ENCODE results near the gene ZSWIM3.
"Not testable (repeated sequence)": the region's sequence is repeated elsewhere in the genome, so short reads cannot be mapped to it uniquely, and the experiment has no call there.

The ZSWIM3 gene

GRCh38 chr20:45823949-45824835, 33.2 kb upstream of the ZSWIM3 start:
- peaks cover 28% of the 10 kb centered on the region for H3K4me1 Mint-ChIP-seq (ENCODE audit: low read depth)
- no peaks in the 10 kb centered on the region for H3K9me3 Mint-ChIP-seq
- peak overlapping the region; percentile 8 for H3K27ac Mint-ChIP-seq
- no peaks in the 10 kb centered on the region for H3K36me3 Mint-ChIP-seq (ENCODE audit: low read depth)
- H3K4me3 Mint-ChIP-seq, result peak overlapping the region; percentile 64
- intact Hi-C loops (cut with micrococcal nuclease), result loop anchor here (1.0 kb wide), 1 partner anchor 139 kb away; no protein-coding TSS in a partner anchor
- peaks cover 39% of the 10 kb centered on the region for H3K27me3 Mint-ChIP-seq

GRCh38 chr20:45826381-45827019, 30.9 kb upstream of the ZSWIM3 start:
- Mint-ChIP-seq H3K4me1 (ENCODE audit: low read depth) (peaks cover 28% of the 10 kb centered on the region), H3K36me3 (ENCODE audit: low read depth) (no peaks in the 10 kb centered on the region), H3K27me3 (peaks cover 39% of the 10 kb centered on the region), H3K27ac (peak overlapping the region; percentile 22), H3K4me3 (no peak overlapping the region), H3K9me3 (no peaks in the 10 kb centered on the region)
- intact Hi-C loops (cut with micrococcal nuclease), result no loop called here

- no peaks in the 10 kb centered on the region for H3K9me3 Mint-ChIP-seq
- peaks cover 32% of the 10 kb centered on the region for H3K4me1 Mint-ChIP-seq (ENCODE audit: low read depth)
- no peaks in the 10 kb centered on the region for H3K36me3 Mint-ChIP-seq (ENCODE audit: low read depth)
- peak within 1 kb of the TSS; percentile 22 for H3K27ac Mint-ChIP-seq
- no peak within 1 kb of the TSS for H3K4me3 Mint-ChIP-seq
- intact Hi-C loops (cut with micrococcal nuclease), result no loop called here
- H3K27me3 Mint-ChIP-seq, result peaks cover 35% of the 10 kb centered on the region
These were observed 30.3 kb upstream of the ZSWIM3 start, which contains the start of gene TNNC2 for GRCh38 chr20:45827030-45827652. TNNC2 (minus strand) TSS chr20:45827312; CDS start chr20:45827248, 64 bp downstream.

- peaks cover 27% of the 10 kb centered on the region for H3K4me1 Mint-ChIP-seq (ENCODE audit: low read depth)
- no peaks in the 10 kb centered on the region for H3K9me3 Mint-ChIP-seq
- H3K36me3 Mint-ChIP-seq (ENCODE audit: low read depth), result no peaks in the 10 kb centered on the region
- H3K27me3 Mint-ChIP-seq, result peaks cover 30% of the 10 kb centered on the region
- no peak overlapping the region for H3K4me3 Mint-ChIP-seq
- intact Hi-C loops (cut with micrococcal nuclease), result no loop called here
- H3K27ac Mint-ChIP-seq, result no peak overlapping the region
These were observed 29.7 kb upstream of the ZSWIM3 start for GRCh38 chr20:45827712-45828111.

- H3K27ac Mint-ChIP-seq, result no peak overlapping the region
- no peaks in the 10 kb centered on the region for H3K36me3 Mint-ChIP-seq (ENCODE audit: low read depth)
- H3K4me3 Mint-ChIP-seq, result no peak overlapping the region
- H3K4me1 Mint-ChIP-seq (ENCODE audit: low read depth), result peaks cover 30% of the 10 kb centered on the region
- no peaks in the 10 kb centered on the region for H3K9me3 Mint-ChIP-seq
- intact Hi-C loops (cut with micrococcal nuclease), result no loop called here
- peaks cover 22% of the 10 kb centered on the region for H3K27me3 Mint-ChIP-seq
These were observed 28.8 kb upstream of the ZSWIM3 start for GRCh38 chr20:45828589-45828988.

- peaks cover 28% of the 10 kb centered on the region for H3K4me1 Mint-ChIP-seq (ENCODE audit: low read depth)
- H3K9me3 Mint-ChIP-seq; H3K36me3 Mint-ChIP-seq (ENCODE audit: low read depth); H3K27ac Mint-ChIP-seq; intact Hi-C loops (cut with micrococcal nuclease); H3K4me3 Mint-ChIP-seq: not testable (repeated sequence)
- peaks cover 11% of the 10 kb centered on the region for H3K27me3 Mint-ChIP-seq
These were observed 27.7 kb upstream of the ZSWIM3 start for GRCh38 chr20:45829673-45830106.

- peaks cover 47% of the 10 kb centered on the region for H3K4me1 Mint-ChIP-seq (ENCODE audit: low read depth)
- intact Hi-C loops (cut with micrococcal nuclease), result no loop called here
- H3K36me3 Mint-ChIP-seq (ENCODE audit: low read depth), result no peaks in the 10 kb centered on the region
- H3K4me3 Mint-ChIP-seq, result peak overlapping the region; percentile 77
- H3K9me3 Mint-ChIP-seq, result no peaks in the 10 kb centered on the region
- peaks cover 4% of the 10 kb centered on the region for H3K27me3 Mint-ChIP-seq
- H3K27ac Mint-ChIP-seq, result peak overlapping the region; percentile 84
These were observed 24.8 kb upstream of the ZSWIM3 start for GRCh38 chr20:45832619-45833018.

GRCh38 chr20:45833030-45833882, 24.2 kb upstream of the ZSWIM3 start, which contains the start of gene SNX21:
SNX21 (plus strand) TSS chr20:45833799; CDS start chr20:45833920, 121 bp downstream.
- peaks cover 3% of the 10 kb centered on the region for H3K27me3 Mint-ChIP-seq
- no peaks in the 10 kb centered on the region for H3K36me3 Mint-ChIP-seq (ENCODE audit: low read depth)
- H3K4me3 Mint-ChIP-seq, result peak within 1 kb of the TSS; percentile 77
- H3K9me3 Mint-ChIP-seq, result no peaks in the 10 kb centered on the region
- intact Hi-C loops (cut with micrococcal nuclease), result no loop called here
- peak within 1 kb of the TSS; percentile 84 for H3K27ac Mint-ChIP-seq
- H3K4me1 Mint-ChIP-seq (ENCODE audit: low read depth), result peaks cover 47% of the 10 kb centered on the region

- Mint-ChIP-seq H3K9me3 (no peaks in the 10 kb centered on the region), H3K36me3 (ENCODE audit: low read depth) (peaks cover 6% of the 10 kb centered on the region), H3K4me1 (ENCODE audit: low read depth) (peaks cover 47% of the 10 kb centered on the region), H3K4me3 (peak overlapping the region; percentile 77), H3K27ac (peak overlapping the region; percentile 84), H3K27me3 (peaks cover 1% of the 10 kb centered on the region)
- intact Hi-C loops (cut with micrococcal nuclease), result no loop called here
These were observed 23.3 kb upstream of the ZSWIM3 start for GRCh38 chr20:45833883-45834796.

GRCh38 chr20:45834797-45835161, 22.6 kb upstream of the ZSWIM3 start:
- Mint-ChIP-seq H3K4me3 (peak overlapping the region; percentile 77), H3K27ac (no peak overlapping the region), H3K9me3 (no peaks in the 10 kb centered on the region), H3K27me3 (peaks cover 1% of the 10 kb centered on the region), H3K36me3 (ENCODE audit: low read depth) (peaks cover 6% of the 10 kb centered on the region), H3K4me1 (ENCODE audit: low read depth) (peaks cover 47% of the 10 kb centered on the region)
- intact Hi-C loops (cut with micrococcal nuclease), result no loop called here

GRCh38 chr20:45835329-45835765, 22.1 kb upstream of the ZSWIM3 start:
- Mint-ChIP-seq H3K9me3 (no peaks in the 10 kb centered on the region), H3K27me3 (peaks cover 1% of the 10 kb centered on the region), H3K4me3 (no peak overlapping the region), H3K4me1 (ENCODE audit: low read depth) (peaks cover 44% of the 10 kb centered on the region), H3K27ac (peak overlapping the region; percentile 17), H3K36me3 (ENCODE audit: low read depth) (peaks cover 11% of the 10 kb centered on the region)
- intact Hi-C loops (cut with micrococcal nuclease), result no loop called here

- peak overlapping the region; percentile 17 for H3K27ac Mint-ChIP-seq
- no peaks in the 10 kb centered on the region for H3K9me3 Mint-ChIP-seq
- peaks cover 1% of the 10 kb centered on the region for H3K27me3 Mint-ChIP-seq
- no peak overlapping the region for H3K4me3 Mint-ChIP-seq
- H3K36me3 Mint-ChIP-seq (ENCODE audit: low read depth), result peaks cover 16% of the 10 kb centered on the region
- peaks cover 41% of the 10 kb centered on the region for H3K4me1 Mint-ChIP-seq (ENCODE audit: low read depth)
- intact Hi-C loops (cut with micrococcal nuclease), result no loop called here
These were observed 21.6 kb upstream of the ZSWIM3 start for GRCh38 chr20:45835825-45836224.
